Measurements from ENCODE around the gene ST3GAL4.
"Not testable (repeated sequence)": the region's sequence is repeated elsewhere in the genome, so short reads cannot be mapped to it uniquely, and the experiment has no call there.

ST3GAL4 gene

GRCh38 chr11:126331286-126331685 lies 24.2 kb upstream of the ST3GAL4 start:
- DNase-seq = no peak

GRCh38 chr11:126332221-126332711 lies 23.2 kb upstream of the ST3GAL4 start:
- no peak for DNase-seq

- no peak for DNase-seq
Observed at GRCh38 chr11:126333142-126333541, 22.3 kb upstream of the ST3GAL4 start.

GRCh38 chr11:126334659-126335462 lies 20.6 kb upstream of the ST3GAL4 start:
- DNase-seq = no peak

GRCh38 chr11:126335463-126335760 lies 20.1 kb upstream of the ST3GAL4 start:
- DNase-seq = no peak

GRCh38 chr11:126336138-126336541 lies 19.3 kb upstream of the ST3GAL4 start:
- no peak for DNase-seq

GRCh38 chr11:126336671-126337101 lies 18.8 kb upstream of the ST3GAL4 start:
- DNase-seq = no peak

GRCh38 chr11:126337126-126337473 lies 18.4 kb upstream of the ST3GAL4 start:
- no peak for DNase-seq

GRCh38 chr11:126337474-126338241 lies 17.8 kb upstream of the ST3GAL4 start:
- no peak for DNase-seq

GRCh38 chr11:126338346-126339055 lies 17.0 kb upstream of the ST3GAL4 start:
- DNase-seq = no peak

GRCh38 chr11:126339073-126339862 lies 16.2 kb upstream of the ST3GAL4 start:
- DNase-seq = no peak

GRCh38 chr11:126339863-126340434 lies 15.5 kb upstream of the ST3GAL4 start:
- DNase-seq = no peak

- DNase-seq = no peak
Observed at GRCh38 chr11:126340960-126341606, 14.4 kb upstream of the ST3GAL4 start.

GRCh38 chr11:126341760-126342161 lies 13.7 kb upstream of the ST3GAL4 start:
- no peak for DNase-seq

- DNase-seq = no peak
Observed at GRCh38 chr11:126343051-126343450, 12.4 kb upstream of the ST3GAL4 start.

- DNase-seq = no peak
Observed at GRCh38 chr11:126344141-126345080, 11.1 kb upstream of the ST3GAL4 start.

GRCh38 chr11:126345283-126345682 lies 10.2 kb upstream of the ST3GAL4 start:
- DNase-seq = no peak

GRCh38 chr11:126345759-126346585 lies 9.5 kb upstream of the ST3GAL4 start:
- no peak for DNase-seq

GRCh38 chr11:126346586-126346940 lies 8.9 kb upstream of the ST3GAL4 start:
- no peak for DNase-seq

- DNase-seq = not testable (repeated sequence)
Observed at GRCh38 chr11:126346946-126347345, 8.5 kb upstream of the ST3GAL4 start.

Data from NCI-H526 (cell line).